ENCODE results near the gene ALB.

Gene ALB

DNA sequence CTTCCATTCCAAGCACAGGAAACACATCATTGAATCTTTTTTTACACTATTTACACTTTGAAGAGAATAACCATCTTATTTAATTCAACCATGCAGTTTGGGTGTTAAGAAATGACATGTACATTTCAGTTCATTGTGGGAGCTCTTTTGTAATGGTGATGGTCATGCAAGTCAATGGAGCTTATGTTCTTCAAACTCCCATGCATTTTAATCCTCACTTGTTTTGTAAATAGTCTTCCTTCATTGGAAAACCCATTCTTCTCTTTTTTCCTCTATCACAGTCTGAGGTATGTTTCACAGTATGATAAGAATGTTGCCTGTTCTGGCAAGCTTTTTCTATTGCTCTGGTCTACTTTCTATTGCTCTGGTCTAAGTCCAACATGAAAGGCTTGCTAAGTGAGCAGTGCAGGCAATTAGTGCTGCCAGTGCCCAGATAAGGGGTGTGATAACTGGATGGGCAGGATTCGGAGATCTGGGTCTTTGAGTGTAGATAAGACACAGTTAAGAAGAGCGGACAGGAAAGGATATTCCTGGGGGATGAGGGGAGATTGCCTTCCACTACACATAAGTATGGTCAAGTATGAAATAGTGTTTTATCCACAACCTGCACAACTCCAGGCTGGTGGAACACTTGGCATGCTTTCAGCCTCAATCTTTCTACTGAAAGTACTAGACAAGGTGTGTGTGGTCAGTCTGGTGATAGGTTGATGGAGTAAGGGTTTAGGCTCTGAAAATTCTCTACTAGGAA, 49.0 kb downstream of the ALB start:
- DNase-seq: no peak

DNA sequence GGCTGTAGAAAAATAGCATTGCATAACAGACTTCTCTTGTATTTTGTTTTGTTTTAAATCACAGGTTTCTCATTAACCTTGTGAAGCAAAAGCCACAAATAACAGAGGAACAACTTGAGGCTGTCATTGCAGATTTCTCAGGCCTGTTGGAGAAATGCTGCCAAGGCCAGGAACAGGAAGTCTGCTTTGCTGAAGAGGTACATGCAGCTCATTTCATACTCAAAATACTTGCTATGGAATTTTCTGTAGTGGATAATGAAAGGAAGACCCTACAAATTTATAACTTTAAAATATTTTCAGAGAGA, 49.6 kb downstream of the ALB start:
- DNase-seq: no peak

GRCh38 chr4:73454920-73455319, 50.8 kb downstream of the ALB start:
- DNase-seq: no peak

- DNase-seq: no peak
Measured at GRCh38 chr4:73456177-73457022, 52.3 kb downstream of the ALB start.

DNA sequence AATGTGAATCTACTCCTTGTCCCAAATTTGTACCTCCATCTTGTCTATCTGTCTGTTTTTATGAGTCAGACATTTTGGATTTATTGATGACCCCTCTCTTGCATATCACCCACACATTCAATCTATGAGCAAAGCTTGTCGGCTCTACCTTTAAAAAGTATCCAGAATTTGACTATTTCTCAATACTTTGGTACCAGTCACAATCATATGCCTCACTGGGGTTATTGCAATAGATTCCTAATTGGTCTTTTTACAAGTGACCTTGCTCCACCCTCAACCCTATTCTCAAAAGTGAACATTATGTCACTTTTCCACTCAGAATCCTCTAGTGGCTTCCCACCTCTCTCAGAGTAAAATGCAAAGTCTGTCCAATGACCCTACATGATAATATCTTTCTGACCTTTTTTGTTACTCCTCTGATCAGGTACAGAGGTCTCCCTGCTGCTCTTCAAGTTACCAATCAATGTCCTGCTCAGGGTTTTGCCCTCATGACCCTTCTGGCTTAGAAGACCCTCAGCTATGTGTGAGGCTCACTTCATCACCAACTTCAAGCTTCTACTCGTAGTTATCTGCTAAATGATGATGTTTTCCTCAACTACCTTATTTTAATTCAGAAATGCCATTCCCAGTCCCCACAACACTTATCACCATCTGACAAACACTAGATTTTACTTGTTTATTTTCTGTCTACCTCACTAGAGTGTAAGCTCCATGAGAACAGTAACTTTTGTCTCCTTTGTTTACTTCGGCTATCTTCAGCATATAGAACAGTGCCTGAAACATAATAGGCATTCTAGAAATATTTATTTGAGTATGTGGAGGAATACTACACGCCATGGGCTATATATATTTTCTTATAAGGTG, 54.3 kb downstream of the ALB start:
- DNase-seq: no peak

DNA sequence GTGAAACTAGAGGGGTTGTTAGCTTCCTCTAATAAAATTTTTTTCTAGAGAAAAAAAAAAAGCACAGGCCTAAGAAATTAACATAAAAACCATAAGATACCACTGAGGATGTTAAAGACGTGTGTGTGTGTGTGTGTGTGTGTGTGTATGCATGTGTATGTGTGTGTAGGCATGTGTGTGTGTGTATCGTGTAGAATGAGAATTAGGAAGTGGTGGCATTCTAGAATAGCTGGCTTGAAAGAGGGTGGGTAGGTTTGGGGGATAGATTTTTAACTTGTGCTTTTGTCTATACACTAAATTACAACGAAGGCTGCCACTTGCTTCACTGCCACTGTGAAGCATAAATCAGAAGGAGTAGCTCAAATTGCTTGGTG, 54.9 kb downstream of the ALB start:
- no peak for DNase-seq

GRCh38 chr4:73460913-73461522, 56.9 kb downstream of the ALB start:
- DNase-seq: no peak

DNA sequence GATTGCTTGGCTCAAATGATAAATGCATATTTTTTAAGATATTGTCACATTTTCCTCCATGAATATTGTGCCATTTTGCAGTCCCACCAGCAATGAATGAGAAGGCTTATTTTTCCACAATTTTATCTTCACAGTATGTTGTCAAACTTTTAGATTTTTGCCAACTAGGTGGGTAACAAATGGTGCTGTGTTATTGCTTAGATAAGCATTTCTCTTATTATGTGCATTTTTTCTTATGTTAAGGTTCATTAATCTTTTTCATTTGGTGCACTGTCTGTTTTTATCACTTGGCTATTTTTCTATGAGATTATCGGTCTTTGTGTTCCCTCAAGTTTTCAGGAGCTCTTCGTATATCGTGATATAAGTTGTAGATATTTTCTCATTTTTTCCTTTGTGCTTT, 64.1 kb downstream of the ALB start:
- no peak for DNase-seq

- DNase-seq: no peak
Measured at GRCh38 chr4:73470728-73471127, 66.6 kb downstream of the ALB start.

All from activated CD4-positive, alpha-beta T cell treated with anti-CD3 and anti-CD28 coated beads, Interleukin-2, amount 50 U/mL, for 48 hours (primary cell).